Caki2 (cell line): ENCODE results near the gene DNMT3A. TPM values are rescaled to one million over a fixed set of nuclear protein-coding genes. Genes with fewer than 3 reads are reported as not detected.

Source experiments
- DNase-seq: peaks from one replicate; pipeline ENCODE4 v3.0.0-alpha.2; 2015; ENCODE audit warnings: low read depth
- in situ Hi-C: cut with HindIII; loops from 2 replicates; pipeline ENCODE4 v1.10.0; 2016; ENCODE audit warnings: low sequenced_read_pairs, low pct_unique_long_range_greater_than_20kb, mixed read lengths
- total RNA-seq: library from RNA; depleted of rRNA; stranded (reverse); fragments of >200 nt; shearing (Covaris generic); gene quantifications from 2 replicates; pipeline ENCODE4 v1.2.3, GENCODE V29; 2014; ENCODE audit warnings: low replicate concordance

The DNMT3A gene
- total RNA-seq, 1 experiment from 2014 or later = 4.9 TPM

- in situ Hi-C loops = no loop called here
- no peak for DNase-seq
Observed at GRCh38 chr2:25313711-25314513, 27.8 kb downstream of the DNMT3A start.

DNA sequence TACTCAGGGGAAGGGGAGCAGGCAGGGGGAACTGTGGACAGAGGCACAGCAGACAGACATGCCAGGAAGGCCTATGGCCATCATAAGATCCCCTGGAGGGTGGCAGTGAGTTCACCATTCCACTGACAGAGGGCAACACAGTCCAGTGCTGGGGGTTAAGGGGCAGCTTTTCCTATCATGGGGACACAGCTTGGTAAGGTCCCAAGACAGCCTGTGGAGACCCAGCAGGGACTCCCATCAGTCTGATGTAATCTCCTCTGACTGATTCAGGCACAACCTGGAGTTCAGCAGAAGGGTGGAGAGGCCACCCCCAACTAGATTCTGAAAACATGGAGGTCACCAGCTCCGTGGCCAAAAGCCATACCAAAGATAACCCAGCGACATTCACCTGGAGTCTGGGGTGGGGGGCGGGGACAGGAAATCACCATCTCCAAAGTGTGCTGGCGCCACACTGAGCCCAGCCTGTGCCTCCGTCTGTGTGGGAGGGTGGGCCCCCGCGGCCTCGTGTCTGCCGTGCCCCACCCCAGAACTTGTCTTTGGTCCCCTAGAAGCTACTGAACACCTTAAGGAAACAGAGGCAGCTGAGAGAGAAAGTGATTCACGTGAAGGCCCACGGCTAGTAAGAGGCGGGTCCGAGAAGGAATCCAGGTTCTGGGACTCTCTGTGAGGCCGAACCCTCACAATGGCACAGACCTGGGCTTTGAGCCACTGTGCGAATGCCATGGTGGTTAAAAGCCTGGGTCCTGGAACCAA is 28.6 kb downstream of the DNMT3A start:
- in situ Hi-C loops = no loop called here
- DNase-seq = no peak

DNA sequence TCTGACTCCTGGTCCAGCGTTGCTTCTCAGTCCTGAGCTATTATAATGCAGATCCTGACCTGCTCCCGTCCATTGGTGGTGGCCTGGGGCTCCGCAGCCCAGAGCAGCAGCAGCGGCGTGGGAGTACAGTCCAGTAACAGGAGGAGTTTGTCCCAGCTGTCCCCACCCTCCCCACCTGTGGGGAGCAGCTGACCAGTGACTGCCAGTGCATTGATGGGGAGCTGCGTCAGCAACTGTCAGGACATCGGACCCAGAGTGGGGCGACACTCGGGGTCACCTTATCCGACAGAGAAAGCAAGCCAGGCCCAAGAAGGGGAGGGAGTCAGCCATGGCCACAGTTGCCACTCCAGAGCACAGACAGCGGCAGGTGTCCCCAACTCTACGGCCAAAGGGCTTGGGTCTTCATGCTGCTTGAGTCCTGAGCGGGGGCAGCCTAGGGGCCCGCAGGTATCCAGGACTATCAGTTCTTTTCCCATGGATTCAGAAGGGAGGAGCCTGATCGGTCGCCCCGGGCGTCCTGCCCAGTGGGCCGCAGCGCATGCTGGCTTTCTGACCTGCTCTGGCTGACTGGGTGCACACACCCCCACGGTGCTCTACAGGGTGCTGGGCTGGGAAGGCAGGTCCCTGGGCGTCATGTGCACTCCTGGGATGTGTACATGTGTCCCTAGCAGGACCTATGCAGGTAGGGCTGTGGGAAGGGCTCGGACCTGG is 29.7 kb downstream of the DNMT3A start:
- in situ Hi-C loops = no loop called here
- DNase-seq = no peak

GRCh38 chr2:25310965-25311864 is 30.5 kb downstream of the DNMT3A start:
- no peak for DNase-seq
- in situ Hi-C loops = no loop called here

- in situ Hi-C loops = no loop called here
- DNase-seq = no peak
Observed at GRCh38 chr2:25310709-25310964, 31.1 kb downstream of the DNMT3A start.

DNA sequence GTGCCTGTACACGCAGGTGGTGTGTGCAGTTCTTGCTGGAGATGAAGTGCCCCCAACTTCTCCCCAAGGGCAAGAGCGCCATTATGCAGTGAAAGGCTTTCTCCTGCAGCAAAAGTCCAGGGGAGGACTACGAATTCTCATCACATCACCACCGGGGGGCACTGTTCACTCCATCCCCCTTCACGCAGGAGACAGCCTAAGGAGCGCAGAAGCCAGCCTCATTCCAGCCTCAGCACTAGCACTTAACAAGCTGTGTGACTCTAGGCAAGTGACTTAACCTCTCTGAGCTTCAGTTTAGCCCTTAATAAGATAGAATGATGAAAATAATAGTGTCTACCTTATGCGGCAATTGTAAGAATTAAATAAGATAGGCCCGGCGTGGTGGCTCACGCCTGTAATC is 32.3 kb downstream of the DNMT3A start:
- DNase-seq = peak; percentile 24
- in situ Hi-C loops = no loop called here

DNA sequence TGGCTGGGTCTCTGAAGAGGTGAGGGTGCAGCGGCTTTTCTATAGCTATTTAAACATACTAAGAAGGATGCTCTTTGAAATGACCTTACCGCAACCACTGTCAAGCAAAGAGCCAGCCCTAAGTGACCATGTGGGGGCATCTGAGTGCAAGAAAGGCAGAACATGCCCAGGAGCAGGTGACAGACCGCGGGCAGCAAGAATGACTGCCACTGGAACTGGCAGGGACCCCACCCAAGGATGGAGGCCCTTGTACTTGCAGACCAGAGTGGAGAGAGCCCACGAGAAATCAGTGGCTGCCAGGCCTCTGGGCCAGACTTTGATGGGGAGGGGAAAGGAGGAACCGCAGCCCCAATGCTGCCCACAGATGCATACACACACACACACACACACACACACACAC is 33.1 kb downstream of the DNMT3A start:
- in situ Hi-C loops = no loop called here
- no peak for DNase-seq

DNA sequence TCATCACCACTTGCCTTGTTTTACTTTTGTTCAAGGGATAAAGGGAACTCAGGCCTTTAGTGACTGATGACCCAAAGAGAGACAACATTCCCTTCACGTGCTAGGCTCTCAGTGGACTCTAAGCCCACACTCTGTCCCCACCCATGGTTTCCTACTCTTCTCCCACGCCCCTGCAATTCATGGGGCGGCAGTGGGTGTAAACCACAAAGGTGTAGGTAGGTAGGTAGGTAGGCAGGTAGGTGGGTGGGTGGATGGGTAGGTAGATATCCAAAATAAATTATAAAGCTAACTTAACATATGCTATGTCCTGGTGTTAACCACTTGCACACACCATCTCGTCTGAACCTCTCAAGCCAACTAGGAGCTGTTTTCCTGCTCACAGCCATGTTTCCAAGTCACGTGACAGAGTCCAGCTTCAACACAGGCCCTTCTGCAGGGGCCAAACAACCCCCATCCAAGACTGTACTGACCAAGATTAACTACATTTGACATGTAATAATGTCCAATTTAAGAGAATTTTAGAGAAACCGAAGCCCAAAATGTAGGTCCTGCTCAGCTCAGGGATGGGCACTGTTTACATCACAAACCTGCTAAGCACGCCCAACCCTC is 33.7 kb downstream of the DNMT3A start:
- DNase-seq = no peak
- in situ Hi-C loops = no loop called here

DNA sequence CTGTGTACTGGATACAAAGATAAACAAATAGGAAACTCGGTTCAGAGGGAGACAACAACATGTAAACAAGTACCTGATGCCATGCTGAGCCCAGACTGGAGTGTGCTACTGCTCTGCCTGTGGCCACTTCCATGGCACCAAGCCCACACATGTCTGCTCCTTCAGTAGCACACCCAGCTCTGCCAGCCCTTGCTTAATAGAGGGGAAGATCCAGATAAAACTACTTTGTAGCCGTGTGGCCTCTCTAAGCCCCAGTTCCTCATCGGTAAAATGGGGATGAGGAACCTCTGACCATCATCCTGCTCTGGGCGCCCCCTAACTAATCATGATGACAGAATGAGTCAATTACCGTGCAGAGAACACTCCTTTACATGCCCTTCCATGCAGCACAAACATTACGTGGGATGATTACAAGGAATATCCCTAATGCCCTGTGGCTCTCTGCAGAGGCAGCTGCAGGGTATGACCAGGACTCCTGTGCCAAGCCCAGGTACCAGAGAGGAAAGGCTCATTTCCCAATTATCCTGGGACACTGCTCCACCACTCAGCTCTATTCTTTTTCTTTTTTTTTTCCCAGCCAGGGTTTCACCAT is 34.9 kb downstream of the DNMT3A start:
- no peak for DNase-seq
- in situ Hi-C loops = no loop called here

DNA sequence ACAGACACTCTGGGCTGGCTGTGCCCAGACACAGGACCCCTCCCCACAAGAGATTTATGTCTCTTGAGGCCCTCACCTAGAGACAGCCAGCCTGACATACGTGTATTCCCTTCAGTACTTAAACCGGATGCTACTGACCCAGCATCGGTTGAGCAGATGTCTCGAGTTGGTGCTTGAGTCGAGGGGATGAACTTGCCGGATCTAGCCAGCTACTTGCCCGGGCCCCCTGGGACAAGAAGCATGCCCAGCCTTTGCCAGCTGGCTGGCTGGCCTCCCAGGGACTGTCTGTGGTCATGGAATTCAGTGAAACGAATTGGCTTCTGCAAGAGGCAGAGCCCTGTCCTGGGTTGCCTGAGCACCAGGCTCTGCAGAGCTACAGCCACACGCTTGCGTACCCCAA is 36.0 kb downstream of the DNMT3A start:
- no peak for DNase-seq
- in situ Hi-C loops = no loop called here

GRCh38 chr2:25304826-25305596 is 36.7 kb downstream of the DNMT3A start:
- DNase-seq = no peak
- in situ Hi-C loops = no loop called here

DNA sequence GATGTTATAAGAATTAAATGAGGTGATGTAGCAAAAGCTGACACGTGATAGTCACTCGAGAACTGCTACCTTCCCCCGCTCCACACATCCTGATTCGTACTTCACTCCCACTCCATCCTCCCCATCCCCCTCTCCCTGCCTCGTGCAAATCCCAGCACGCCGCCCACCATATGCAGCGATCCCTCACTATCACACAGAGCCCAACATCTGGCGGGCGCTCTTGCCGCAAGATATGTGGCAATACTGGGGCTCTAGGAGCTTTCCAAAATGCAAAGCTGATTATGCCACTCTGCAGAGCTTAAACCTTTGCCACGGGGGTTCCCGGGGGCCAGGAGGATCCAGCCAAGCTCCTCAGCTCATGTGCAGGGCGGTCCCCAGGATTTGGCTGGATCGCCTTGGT is 37.4 kb downstream of the DNMT3A start:
- in situ Hi-C loops = no loop called here
- DNase-seq = no peak

DNA sequence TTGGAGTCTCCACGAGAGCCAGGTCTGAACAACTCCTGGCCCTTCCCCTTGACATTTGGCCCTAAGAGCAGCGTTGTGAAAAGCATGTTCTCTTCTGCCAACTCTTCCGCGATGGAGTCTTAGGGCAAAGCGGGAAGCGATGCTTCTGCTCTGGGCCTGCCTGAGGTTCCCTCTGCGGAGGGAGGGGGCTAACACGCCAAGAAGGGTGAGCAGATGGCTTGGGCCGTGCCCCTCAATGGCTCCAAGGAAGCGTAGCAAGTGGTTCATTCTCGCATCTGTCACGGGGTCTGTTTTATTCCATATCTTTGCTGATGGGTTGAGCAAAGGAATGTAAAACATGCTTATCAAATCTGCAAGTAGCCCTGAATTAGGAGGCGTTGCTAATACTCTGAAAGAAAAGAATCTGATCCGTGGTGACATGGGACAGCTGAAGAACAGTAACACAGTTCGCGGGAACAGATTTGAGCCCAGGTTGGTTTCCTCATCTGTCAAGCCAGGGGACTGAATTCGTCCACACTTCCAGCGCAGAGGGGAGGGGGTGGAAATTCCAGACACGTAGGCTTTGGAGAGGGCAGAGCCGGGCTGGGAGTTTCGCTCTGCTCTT is 38.0 kb downstream of the DNMT3A start:
- no peak for DNase-seq
- in situ Hi-C loops = no loop called here

DNA sequence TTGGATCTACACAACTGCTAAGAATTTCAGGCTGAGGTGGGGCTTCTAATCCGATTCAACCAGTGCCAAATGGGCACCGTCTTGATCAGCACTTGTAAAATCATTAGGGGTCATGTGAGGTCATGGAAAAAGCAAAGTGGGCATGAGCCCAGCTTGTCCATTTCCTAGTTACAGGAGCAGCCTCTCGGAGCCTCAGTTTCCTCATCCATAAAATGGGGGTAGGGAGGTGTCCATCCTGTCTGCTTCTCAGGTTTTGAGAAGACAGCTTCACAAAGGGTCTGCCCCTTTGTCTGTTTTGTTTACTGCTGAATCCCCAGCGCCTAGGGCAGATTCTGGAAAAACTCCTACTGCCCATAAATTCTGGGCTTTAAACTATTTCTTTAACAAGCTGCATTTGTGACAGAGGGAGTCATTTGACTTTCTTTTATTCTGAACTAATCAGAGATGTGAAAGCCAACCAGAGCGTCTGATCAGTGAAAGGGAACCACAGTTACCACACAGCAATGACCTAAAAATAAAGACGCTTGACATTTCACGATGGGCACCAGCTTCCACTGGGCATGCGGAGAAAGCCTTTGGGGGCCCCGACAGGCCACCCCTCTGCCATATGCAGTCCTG is 38.9 kb downstream of the DNMT3A start:
- DNase-seq = no peak
- in situ Hi-C loops = no loop called here

GRCh38 chr2:25301453-25302352 is 40.0 kb downstream of the DNMT3A start:
- in situ Hi-C loops = no loop called here
- DNase-seq = peak; percentile 39
